HG03066 (cell line): ENCODE data around the gene MBTPS1.
"Not testable (repeated sequence)": the region's sequence is repeated elsewhere in the genome, so short reads cannot be mapped to it uniquely, and the experiment has no call there.

Experiments used
- ATAC-seq: cut with Tn5 transposase; IDR thresholded peaks from one replicate; pipeline ENCODE4 v1.9.1; 2021; ENCODE audit warnings: low read depth; ENCODE audit not compliant: unreplicated experiment

MBTPS1 gene

GRCh38 chr16:84137769-84138357, 21.1 kb upstream of the MBTPS1 start:
- no peak for ATAC-seq

- no peak for ATAC-seq
Measured at GRCh38 chr16:84137287-84137686, 20.5 kb upstream of the MBTPS1 start.

GRCh38 chr16:84136331-84137125, 19.8 kb upstream of the MBTPS1 start:
- ATAC-seq = no peak

GRCh38 chr16:84132527-84133285, 16.0 kb upstream of the MBTPS1 start:
- ATAC-seq = no peak

GRCh38 chr16:84131117-84131516, 14.4 kb upstream of the MBTPS1 start:
- ATAC-seq = no peak

GRCh38 chr16:84124257-84125073, 7.7 kb upstream of the MBTPS1 start:
- no peak for ATAC-seq

- no peak for ATAC-seq
Measured at GRCh38 chr16:84121007-84121406, 4.3 kb upstream of the MBTPS1 start.

- no peak for ATAC-seq
Measured at GRCh38 chr16:84120023-84120422, 3.3 kb upstream of the MBTPS1 start.

GRCh38 chr16:84119368-84119767, 2.6 kb upstream of the MBTPS1 start:
- no peak for ATAC-seq

- not testable (repeated sequence) for ATAC-seq
Measured at GRCh38 chr16:84118315-84118714, 1.6 kb upstream of the MBTPS1 start.

GRCh38 chr16:84117494-84117843, 727 bp upstream of the MBTPS1 start:
- peak; percentile 1 for ATAC-seq

GRCh38 chr16:84115919-84116719, 623 bp downstream of the MBTPS1 start:
- peak; percentile 32 for ATAC-seq

GRCh38 chr16:84111949-84112348, 4.8 kb downstream of the MBTPS1 start:
- not testable (repeated sequence) for ATAC-seq

GRCh38 chr16:84111525-84111924, 5.2 kb downstream of the MBTPS1 start:
- ATAC-seq = peak; percentile 42

GRCh38 chr16:84110527-84110926, 6.2 kb downstream of the MBTPS1 start:
- no peak for ATAC-seq

GRCh38 chr16:84109598-84110335, 7.0 kb downstream of the MBTPS1 start:
- ATAC-seq = no peak

- ATAC-seq = no peak
Measured at GRCh38 chr16:84107921-84108320, 8.8 kb downstream of the MBTPS1 start.

GRCh38 chr16:84105948-84106740, 10.6 kb downstream of the MBTPS1 start:
- ATAC-seq = no peak
